Suprapubic skin (tissue), 4 donors: ENCODE data around the gene CREB5.

Source experiments
- EP300 ChIP-seq: sonication (generic); formaldehyde crosslinking; IDR thresholded peaks from one replicate; pipeline ENCODE4 v1.6.1; 2017; ENCODE audit warnings: antibody characterized with exemption
- POLR2A ChIP-seq, 2 donors: fragments of 450-650 bp; IDR thresholded peaks; one replicate each; pipeline ENCODE4 v1.6.1; 2017; ENCODE audit warnings: antibody characterized with exemption in 2 of 2, mild to moderate bottlenecking in 2 of 2, moderate library complexity in 2 of 2
- POLR2AphosphoS5 ChIP-seq, 3 donors: sonication (generic); formaldehyde crosslinking; IDR thresholded peaks; one replicate each; pipeline ENCODE4 v1.6.1; 2017; ENCODE audit warnings: antibody characterized with exemption in 3 of 3
- TF ChIP-seq, protein P1 (sequence below), 2 donors: fragments of 200-600 bp in 1 of 2; fragments of 450-650 bp in 1 of 2; sonication (generic) in 1 of 2; IDR thresholded peaks; one replicate each; pipeline ENCODE4 v1.5.1; 2016 to 2019; ENCODE audit warnings: antibody characterized with exemption in 2 of 2, mild to moderate bottlenecking in 1 of 2, moderate library complexity in 1 of 2

DNA sequence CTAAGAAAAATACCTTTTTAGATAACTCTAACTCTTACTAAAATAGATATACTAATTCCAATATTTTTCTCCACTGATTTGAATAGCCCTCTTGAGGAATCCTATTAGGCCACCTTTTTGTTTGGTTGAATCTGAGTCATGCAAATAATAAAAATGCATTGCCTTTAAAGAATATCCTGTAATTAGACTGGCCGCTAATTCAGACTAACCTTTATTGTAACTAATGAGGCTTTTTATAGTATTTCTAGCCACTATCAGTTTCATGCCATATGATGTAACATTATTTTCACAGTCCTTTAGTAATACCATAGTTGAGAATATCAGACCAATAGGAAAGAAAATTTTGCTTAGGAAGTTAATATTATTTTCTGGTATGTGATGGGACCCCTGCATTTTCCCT lies 90.1 kb downstream of the CREB5 start:
- TF ChIP-seq, protein P1, sequence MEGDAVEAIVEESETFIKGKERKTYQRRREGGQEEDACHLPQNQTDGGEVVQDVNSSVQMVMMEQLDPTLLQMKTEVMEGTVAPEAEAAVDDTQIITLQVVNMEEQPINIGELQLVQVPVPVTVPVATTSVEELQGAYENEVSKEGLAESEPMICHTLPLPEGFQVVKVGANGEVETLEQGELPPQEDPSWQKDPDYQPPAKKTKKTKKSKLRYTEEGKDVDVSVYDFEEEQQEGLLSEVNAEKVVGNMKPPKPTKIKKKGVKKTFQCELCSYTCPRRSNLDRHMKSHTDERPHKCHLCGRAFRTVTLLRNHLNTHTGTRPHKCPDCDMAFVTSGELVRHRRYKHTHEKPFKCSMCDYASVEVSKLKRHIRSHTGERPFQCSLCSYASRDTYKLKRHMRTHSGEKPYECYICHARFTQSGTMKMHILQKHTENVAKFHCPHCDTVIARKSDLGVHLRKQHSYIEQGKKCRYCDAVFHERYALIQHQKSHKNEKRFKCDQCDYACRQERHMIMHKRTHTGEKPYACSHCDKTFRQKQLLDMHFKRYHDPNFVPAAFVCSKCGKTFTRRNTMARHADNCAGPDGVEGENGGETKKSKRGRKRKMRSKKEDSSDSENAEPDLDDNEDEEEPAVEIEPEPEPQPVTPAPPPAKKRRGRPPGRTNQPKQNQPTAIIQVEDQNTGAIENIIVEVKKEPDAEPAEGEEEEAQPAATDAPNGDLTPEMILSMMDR (IDR thresholded peaks at IDR 0.05) = no peak
- no peak for TF ChIP-seq POLR2A (IDR thresholded peaks at IDR 0.05)
- TF ChIP-seq POLR2AphosphoS5 (IDR thresholded peaks at IDR 0.05) = no peak
- no peak for TF ChIP-seq EP300
